C4-2B (cell line): Measurements from ENCODE around the gene DGKB.

Experiments used
- CTCF ChIP-seq: fragments of 450-650 bp; conservative IDR thresholded peaks from 2 replicates; pipeline ENCODE4 v1.5.1; 2017; ENCODE audit warnings: mild to moderate bottlenecking
- ZFX ChIP-seq: fragments of 450-650 bp; IDR thresholded peaks from 2 replicates; pipeline ENCODE4 v1.6.1; 2017

GRCh38 chr7:14229047-14229446, 673.5 kb downstream of the DGKB start:
- TF ChIP-seq CTCF: no peak
- no peak for TF ChIP-seq ZFX
